ENCODE measurements around the gene TTC23.
"Not testable (repeated sequence)": the region's sequence is repeated elsewhere in the genome, so short reads cannot be mapped to it uniquely, and the experiment has no call there.

The TTC23 gene

DNA sequence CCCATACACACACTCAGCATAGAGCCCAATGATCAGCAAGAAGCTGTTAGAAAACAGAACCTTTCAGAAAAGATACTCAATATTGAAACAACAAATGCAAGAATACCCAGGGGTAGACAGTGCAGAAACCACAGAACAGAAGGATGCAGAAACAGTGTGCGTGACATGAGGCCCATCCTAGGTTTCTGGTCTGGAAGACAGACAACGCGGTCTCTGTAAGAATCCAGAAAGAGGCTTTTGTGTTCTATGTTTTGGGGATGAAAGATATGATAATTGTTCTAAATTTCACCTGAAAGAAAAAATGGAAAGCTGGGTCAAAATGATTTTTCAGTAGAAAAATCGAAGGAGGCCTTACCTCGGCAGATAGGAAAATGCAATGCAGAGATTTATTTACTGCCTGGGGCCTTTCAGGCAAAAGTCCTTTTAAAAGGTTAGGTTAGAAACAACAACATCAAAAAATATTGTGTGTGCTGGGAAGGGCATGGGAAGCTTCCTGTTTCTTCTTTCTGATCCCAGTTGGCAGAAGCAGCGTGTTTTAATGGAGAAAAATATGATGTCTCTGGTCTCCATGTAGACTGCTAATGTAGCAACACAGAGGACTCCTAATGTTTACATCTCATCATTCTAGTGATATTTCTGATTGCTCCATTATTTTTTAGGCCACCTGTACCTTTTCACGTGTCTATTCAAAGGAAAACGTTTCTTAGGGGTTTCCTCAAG lies 127.5 kb downstream of the TTC23 start:
- no peak for DNase-seq (ENCODE audit: low spot score)
- no peak for FAIRE-seq

DNA sequence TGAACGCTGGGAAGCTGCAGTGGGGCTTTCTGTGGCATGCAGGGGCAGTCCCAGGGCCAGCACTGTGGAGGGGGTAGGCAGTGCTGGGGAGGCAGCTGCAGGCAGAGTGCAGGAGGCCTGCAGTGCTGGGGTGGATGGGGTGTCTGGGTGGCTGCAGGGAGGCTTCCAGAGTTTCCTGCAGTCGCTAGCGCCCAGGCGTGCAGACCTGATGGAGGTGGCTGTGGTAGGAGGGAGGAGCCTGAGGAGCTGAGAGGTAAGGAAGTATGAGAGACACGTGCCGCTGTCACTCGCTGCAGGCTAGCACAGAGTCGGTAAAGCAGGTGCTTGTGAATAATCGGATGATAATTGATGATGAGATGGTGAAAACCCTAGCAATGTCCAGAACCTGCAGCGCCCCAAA lies 128.2 kb downstream of the TTC23 start:
- no peak for FAIRE-seq
- no peak for DNase-seq (ENCODE audit: low spot score)

DNA sequence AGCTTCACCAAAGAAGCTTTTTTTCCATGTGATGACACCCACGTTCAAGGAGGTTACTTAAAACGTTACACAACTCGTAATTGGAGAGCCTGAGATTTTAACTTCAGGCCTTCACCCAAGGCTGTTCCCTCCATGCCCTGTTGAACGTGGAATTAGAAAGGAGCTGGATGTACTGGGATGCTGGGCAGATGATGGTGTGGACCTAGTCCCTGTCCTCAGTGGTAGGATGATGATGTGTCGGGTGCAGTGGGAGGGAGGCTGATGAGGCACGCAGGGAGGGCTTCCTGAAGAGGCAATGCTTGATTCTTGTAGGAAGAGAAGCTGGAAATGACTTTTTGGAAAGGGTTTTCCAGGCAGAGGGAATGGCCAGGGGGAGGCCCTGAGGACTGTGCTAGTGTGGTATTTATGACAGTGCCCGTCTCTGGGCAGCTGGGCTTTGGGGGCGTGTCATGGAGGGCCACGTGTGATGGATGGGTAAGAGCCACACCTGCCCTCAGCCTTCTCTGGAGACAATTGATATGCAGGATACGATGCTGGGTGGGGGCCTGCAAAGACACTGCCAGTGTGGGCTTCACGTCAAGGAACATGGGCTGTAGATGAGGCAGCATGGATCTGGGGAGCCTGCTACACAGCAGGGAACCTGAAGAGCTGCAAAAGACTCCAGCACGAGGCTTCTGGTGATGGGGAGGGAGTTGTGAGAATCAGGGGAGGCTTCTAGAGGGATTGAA lies 129.2 kb downstream of the TTC23 start:
- FAIRE-seq (peak; percentile 23), DNase-seq (ENCODE audit: low spot score) (no peak)

DNA sequence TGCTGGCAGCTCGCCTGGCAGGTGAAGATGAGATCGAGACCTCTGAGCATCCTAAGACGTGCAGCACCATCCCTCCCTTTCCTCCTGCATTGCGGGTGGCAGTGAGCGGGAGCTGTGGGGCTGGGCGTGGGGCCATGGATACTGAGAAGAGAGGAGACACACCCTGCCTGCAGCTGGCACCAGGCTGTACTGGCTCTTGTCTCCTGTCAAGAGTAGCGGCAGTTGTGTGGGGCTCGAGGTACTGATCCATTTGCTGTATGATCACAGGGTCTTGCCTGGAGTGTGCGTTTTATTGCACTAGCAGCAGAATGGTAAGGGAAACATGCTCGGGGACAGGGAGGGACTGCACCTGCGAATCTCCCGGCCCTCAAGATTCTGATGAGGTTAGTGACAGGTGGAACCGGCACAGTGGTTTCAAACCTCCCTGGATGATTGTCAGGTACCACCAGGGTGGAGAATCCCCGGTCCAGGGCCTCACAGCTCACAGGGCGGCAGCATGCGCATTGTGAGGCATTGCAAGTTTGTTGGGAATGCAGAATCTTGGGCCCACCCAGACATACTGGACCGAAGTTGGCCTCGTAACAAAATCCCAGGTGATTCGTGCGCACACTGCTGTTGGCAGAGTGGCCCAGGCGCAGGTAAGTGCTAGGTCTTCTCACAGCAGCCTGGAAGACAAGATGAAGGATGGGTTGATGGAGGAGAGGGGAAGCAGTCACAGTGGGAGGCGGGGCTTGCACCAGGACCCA lies 130.4 kb downstream of the TTC23 start:
- FAIRE-seq (no peak), DNase-seq (ENCODE audit: low spot score) (no peak)

DNA sequence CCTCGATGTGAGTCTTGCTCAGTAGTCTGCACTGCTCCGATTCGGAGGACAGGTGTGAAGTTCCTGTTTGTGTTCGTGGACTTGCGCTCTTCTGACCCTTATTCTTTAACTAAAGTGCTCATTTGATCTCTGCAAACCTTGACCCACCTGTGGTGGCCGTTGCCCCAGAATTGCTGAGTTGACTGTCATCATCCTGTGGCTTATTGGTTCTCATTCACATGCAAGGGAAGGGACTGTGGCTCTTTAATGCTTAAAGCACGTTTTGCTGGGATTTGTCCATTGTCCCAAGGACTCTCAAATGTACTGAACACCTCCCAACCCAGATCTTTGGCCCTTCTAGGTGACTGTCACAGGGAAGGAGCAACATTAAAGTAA lies 131.1 kb downstream of the TTC23 start:
- no peak for DNase-seq (ENCODE audit: low spot score)
- FAIRE-seq, result no peak

DNA sequence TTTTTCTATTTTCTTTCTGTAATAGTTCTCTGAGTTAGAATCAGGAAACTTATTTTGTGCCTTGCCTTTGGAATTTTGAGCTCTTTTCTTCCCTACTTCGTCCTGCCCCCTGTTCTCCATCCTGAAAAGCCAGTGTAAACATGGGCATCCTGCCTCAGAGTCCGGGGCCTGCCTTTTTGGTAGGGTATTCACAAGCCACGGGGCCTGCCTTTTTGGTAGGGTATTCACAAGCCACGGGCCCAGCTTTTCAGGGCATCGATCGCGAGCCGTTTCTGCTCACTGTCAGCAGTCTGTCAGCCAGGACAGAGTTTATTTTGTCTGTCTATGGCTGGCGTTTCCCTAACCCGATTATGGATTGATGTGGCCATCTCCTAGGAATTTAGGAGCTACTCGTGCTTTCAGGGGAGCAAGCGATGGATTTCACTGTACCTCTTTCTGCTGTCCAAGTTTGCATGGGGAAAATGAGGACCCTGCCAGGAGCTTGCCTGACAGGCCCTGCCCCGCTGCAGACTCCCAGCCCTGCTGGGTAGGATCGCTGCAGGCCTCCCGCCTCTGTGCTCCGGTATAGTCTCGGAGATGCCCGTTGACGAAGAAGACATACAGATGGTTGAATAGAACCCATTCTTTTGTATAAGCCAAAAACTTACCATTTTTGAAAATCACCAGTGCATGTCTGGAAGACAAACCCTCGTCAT lies 131.7 kb downstream of the TTC23 start:
- DNase-seq (ENCODE audit: low spot score) (no peak), FAIRE-seq (no peak)

DNA sequence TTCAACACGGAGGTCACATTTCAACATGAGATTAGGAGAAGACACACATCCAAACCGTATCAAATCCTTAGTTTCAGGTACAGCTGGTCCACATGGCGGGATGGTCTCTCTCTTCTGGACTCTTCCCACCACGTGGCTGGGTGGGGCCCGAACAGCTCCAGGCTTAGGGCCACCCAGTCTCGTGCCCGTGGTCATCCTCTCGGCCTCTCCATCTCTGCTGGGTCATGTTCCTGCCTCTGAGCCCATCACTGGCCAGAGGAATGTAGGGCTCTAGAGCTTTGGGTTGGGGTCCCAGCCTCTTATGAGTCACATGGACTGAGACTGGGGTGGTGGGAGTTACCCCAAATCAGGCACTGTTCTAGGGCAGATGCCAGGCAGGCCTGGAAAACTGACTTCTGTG lies 132.3 kb downstream of the TTC23 start:
- no peak for DNase-seq (ENCODE audit: low spot score)
- FAIRE-seq, result no peak

DNA sequence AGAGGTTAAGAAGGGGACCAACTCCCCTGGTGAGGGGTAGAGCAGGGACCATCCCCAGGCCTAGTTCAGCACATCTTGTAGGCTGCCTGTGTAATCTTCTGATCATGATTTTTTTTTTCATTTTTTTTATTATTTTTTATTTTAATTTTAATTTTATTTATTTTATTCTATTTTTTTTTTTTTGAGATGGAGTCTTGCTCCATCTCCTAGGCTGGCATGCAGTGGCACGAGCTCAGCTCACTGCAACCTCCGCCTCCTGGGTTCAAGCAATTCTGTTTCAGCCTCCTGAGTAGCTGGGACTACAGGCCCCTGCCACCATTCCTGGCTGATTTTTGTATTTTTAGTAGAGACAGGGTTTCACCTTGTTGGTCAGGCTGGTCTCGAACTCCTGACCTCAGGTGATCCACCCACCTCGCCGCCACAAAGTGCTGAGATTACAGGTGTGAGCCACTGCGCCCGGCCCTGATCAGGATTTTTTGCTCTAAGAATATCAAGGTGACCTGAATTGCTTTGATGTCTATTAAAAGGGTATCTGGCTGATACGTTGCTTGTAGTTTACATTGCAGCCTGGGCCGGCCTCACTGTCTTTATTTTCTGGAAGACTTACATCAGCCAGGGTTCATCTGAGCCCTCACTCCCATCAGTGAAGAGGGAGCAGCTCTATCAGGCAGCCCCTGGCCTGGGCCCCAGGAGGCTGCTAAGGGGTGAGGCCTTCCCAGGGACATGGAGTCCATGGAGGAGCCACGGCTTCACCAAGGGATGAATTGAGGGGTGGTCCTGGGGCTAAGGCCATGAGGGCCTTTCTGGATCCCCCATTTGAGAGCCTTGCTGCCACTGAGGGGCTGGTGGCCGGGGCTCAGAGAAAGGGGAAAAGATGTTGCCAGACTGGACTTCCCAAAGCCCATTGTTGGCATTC lies 133.8 kb downstream of the TTC23 start:
- no peak for DNase-seq (ENCODE audit: low spot score)
- no peak for FAIRE-seq

DNA sequence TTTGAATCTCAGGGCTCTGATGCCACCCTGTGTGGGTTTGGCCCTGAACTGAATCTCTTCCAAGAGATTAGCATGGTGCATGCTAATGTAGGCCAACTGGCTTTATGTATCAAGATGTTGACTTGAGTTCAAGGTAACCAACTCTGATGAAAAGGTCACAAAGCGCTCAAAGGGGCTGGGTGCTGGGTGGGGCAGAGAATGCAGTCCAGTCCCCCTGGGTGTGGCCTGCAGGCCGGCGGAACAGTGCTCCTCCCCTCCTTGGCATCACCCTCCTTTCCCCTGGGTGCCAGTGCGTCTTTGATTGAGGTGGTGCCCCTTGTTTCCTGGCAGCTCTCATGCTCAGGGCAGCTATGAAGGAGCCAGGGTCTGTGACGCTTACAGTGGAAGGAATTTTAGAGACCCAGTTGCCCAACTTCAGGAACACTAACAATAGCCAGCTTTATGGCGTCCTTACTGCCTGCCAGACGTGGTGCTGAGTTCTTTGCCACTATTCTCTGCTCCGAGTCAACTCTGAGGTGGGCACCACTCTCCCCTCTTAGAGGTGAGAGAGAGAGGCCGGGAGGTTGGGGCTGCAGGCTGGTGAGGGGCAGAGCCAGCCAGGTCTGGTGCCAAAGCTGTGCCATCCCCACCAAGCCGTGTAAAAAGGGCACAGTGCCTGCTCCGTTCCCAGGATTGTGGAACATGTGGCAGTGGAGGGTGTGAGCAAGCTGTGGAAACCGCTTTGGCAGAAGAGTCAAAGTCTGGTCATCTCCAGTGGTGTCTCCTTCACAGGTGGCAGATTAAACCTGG lies 134.7 kb downstream of the TTC23 start:
- FAIRE-seq, result no peak

DNA sequence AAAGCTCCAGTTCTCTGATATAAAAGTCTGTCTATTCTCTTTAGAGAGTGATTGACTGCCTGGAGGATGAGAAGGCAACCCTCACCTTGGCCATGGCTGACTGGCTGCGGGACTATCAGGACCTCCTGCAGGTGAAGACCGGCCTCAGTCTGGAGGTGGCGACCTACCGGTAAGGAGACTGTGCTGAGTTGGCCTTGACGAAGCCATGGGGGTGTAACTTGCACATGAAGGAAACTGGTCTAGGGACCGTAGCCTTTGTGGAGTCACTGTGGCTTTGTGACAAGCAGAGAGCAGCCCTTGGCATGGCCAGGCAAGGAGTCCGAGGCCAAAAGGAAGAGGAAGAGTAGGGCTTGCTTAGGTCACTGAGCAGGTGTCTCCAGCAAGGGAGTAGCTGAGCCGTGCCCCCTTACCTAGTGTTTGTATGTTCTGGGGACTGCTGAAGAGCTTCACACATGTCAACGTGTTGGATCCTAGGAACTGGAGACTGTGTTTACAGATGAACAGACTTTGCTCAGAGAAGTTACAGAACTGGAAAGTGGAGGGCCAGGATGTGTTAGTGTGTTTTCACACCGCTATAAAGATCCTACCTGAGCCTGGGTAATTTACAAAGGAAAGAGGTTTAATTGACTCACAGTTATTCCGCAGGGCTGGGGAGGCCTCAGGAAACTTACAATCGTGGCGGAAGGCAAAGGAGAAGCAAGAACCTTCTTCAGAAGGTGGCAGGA lies 135.7 kb downstream of the TTC23 start:
- FAIRE-seq (no peak), DNase-seq (ENCODE audit: low spot score) (no peak)

More for the DNA sequence above, 134.7 kb downstream of the TTC23 start:
- no peak for DNase-seq (ENCODE audit: low spot score)

DNA sequence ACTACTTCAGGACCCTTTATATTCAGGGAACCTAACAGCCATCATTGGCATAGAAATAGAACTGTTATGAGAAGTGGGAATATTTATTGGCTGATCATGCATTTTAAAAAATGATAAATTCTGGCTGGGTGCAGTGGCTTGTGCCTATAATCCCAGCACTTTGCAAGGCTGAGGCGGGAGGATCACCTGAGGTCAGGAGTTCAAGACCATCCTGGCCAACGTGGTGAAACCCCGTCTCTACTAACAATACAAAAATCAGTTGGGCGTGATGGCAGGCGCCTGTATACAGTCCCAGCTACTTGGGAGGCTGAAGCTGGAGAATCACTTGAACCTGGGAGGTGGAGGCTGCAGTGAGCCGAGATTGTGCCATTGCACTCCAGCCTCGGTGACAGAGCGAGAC lies 137.7 kb downstream of the TTC23 start:
- DNase-seq (ENCODE audit: low spot score); FAIRE-seq: not testable (repeated sequence)

DNA sequence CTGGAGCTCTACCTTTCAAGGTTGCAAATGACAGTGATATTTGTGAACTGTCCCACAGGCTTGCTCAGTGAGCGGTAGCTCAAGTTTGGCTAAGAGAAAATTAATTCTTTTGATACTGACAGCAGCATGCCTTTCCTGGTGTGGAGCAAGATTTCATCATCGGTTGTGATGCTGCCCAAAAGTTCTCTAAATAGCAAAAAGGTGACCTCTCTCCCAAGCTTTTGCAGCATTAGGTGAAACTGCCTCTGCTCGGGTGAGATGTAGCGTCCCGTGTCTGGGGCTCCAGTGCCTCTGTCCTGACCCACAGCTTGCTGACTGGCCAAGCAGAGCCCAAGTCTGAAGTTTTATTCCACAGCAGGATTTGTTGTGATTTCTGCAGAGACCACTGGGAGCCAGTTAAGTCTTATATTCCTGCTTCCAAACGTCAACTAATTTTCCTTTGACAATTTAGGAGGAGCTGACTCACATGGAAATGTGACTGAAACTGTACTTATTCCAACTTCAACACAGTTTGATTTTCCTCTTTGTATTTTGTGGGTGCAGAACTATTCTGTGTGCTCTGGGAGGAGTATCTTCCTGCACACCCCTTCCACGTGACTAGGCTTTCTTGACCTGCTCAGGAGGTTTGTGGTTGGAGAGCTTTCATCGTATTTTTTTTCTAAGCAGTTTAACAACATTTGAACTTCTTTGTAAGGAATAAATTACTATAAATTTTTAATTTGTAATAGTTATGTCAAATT lies 138.6 kb downstream of the TTC23 start:
- FAIRE-seq (no peak), DNase-seq (ENCODE audit: low spot score) (no peak)

DNA sequence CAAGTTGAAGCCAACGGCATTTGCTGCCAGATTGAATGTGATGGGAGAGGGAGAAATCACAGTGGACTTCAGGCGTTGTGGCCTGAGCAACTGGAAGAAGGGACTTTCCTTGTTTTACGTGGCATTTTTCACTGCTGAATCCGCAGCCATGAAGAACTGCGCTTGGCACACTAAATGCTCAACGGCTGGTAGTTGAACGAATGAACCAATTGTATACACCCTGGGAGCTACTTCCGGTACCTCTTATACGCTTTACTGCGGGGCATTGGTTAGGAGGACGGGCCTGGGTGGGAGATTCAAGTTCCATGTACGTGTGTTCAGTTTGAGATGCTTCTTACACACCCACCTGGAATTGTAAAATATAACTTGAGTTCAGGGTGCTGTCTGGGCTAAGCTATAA lies 139.3 kb downstream of the TTC23 start:
- DNase-seq (ENCODE audit: low spot score), result no peak
- FAIRE-seq, result no peak

DNA sequence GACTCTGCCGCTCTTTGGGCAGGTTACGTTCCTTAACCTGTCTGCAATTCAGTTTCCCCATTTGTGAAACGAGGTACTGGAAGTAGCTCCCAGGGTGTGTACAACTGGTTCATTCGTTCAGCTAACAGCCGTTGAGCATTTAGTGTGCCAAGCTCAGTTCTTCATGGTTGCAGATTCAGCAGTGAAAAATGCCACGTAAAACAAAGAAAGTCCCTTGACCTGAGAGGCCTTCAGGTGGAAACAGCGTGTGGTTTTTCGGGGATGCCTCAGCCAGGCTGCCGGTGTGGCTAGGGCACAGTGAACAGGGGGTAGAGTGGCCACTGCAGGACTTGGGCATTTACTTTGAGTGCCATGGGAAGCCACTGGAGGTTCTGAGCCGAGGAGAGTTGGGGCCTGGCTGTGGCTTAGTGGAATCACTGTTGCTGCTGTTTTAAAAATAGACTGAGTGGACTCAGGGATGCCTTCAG lies 139.8 kb downstream of the TTC23 start:
- DNase-seq (ENCODE audit: low spot score), result no peak
- FAIRE-seq, result no peak

DNA sequence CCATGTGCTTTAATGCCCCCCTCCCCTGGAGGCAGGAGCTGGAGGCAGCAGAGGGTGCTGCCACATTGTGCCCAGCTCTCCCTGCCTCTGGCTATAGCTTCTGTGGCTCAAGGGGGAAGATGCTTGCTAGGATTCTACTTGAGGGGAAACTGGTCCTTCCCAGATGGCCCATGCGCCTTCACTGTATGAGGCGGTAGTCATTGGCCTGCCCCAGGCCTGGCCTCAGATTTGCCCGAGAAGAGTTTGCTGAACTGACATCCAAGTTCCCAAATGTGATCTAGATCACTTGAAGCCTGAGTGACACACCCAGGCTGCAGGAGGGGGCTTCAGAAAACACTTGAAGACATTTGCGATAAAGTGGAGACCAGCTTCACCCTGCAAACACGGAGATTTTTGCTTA lies 140.4 kb downstream of the TTC23 start:
- FAIRE-seq (no peak), DNase-seq (ENCODE audit: low spot score) (no peak)

DNA sequence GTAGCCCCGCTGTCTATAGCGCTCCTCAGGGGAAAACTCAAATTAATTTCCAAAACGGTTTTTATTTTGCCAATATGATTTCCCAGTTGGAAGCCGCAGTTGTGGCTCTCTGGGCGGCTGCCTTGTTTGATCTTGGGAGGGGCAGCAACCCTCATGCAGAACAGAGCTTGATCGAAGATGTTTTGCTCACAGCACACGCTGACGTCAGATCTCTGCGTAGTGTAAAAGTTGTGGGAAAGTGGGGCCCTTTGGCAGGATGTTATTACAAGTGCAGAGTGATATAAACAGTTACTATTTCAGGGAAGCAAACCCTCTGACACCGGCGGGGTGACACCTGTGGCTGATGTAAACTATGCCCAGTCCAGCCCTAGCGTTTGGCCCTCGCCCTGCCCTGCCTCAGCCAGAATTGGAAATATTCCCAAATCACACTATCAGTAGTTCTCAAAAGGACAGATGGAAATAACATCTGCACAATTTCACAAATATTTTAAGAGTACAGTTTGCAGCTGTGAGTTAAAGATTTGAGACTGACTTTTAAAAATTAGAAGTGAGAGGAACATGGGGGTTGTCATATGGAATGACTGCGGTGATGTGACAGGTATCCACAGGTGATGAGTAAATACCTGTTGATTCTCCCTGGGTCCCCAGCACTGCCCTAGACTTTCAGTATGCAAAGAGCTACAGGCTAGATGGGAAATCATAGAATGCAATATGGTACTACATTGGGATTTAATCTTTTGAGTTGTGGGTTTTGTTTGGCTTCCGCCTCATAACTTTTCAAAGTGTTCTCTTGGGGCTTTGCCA lies 142.8 kb downstream of the TTC23 start:
- no peak for DNase-seq (ENCODE audit: low spot score)
- no peak for FAIRE-seq

DNA sequence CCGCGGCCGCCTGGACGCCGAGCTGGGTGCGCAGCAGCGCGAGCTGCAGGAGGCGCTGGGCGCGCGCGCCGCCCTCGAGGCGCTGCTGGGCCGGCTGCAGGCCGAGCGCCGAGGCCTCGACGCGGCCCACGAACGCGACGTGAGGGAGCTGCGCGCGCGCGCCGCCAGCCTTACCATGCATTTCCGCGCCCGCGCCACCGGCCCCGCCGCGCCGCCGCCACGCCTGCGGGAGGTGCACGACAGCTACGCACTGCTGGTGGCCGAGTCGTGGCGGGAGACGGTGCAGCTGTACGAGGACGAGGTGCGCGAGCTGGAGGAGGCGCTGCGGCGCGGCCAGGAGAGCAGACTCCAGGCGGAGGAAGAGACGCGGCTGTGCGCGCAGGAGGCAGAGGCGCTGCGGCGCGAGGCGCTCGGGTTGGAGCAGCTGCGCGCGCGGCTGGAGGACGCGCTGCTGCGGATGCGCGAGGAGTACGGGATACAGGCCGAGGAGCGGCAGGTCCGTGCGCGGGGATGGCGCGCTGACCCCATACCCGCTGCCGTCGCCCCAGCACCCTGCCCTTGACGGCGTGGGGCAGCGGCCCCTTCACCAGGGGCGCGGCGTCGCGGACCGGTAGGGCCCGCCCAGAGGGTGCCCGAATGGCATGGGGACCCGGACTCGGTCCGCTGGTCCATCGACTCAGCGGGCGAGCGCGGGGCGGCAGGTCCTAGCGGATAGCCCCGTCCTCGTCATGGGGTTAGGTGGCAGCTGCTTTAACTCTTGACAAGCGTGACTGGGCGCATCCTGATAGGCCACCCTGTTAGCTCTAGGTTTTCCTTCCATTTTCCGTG lies 143.7 kb downstream of the TTC23 start:
- DNase-seq (ENCODE audit: low spot score), result no peak
- FAIRE-seq, result no peak

Measured in urothelium cell line (cell line).